ENCODE results near the gene C12orf42. TPM values are rescaled to one million over a fixed set of nuclear protein-coding genes. Genes with fewer than 3 reads are reported as not detected.

Gene C12orf42
- total RNA-seq, 1 donor: not detected

- Histone ChIP-seq H3K27ac (ENCODE audit: low read depth, low read length) (no peak overlapping the region), H3K4me2 (ENCODE audit: insufficient read depth, low read length) (no peak overlapping the region), H3K27me3 (ENCODE audit: insufficient read depth, low read length) (no peaks in the 10 kb centered on the region), H3K79me2 (ENCODE audit: insufficient read depth, low read length) (no peaks in the 10 kb centered on the region), H3K4me3 (ENCODE audit: insufficient read depth, low read length) (no peak overlapping the region), H4K20me1 (ENCODE audit: insufficient read depth, low read length) (no peaks in the 10 kb centered on the region), H3K9me3 (ENCODE audit: low read depth, low read length) (no peaks in the 10 kb centered on the region), H3K36me3 (ENCODE audit: insufficient read depth, low read length) (no peaks in the 10 kb centered on the region), H3K4me1 (ENCODE audit: insufficient read depth, low read length) (no peaks in the 10 kb centered on the region), H2AFZ (ENCODE audit: low read length) (no peak overlapping the region)
- no peak for DNase-seq (ENCODE audit: insufficient read length, low spot score, missing footprints)
- TF ChIP-seq CTCF (IDR thresholded peaks at IDR 0.05; ENCODE audit: extremely low read depth, low read depth, low read length): no peak
These were observed 193.9 kb downstream of the C12orf42 start for GRCh38 chr12:103301642-103302591.

DNA sequence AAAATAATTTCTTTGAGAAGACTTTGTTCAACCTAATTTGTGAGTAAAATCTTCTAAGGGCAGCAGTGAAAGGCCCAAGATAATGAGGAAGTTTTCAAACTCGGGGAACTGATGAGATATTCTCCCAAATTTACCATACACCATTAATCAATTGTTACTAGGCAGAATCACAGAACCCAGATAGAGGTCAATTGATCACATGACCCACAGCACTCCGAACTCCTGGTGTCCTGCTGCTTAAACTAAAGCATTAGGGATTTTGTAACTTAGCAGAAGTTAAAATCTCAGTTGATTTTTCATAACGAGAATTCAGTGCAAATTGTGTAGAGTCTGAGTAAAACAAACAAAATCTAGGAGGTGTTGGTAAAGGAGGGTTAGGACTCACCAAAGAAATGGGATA, 207.8 kb downstream of the C12orf42 start:
- H4K20me1 ChIP-seq (ENCODE audit: insufficient read depth, low read length): no peaks in the 10 kb centered on the region
- TF ChIP-seq CTCF (IDR thresholded peaks at IDR 0.05; ENCODE audit: extremely low read depth, low read depth, low read length): no peak
- H3K4me1 ChIP-seq (ENCODE audit: insufficient read depth, low read length): no peaks in the 10 kb centered on the region

DNA sequence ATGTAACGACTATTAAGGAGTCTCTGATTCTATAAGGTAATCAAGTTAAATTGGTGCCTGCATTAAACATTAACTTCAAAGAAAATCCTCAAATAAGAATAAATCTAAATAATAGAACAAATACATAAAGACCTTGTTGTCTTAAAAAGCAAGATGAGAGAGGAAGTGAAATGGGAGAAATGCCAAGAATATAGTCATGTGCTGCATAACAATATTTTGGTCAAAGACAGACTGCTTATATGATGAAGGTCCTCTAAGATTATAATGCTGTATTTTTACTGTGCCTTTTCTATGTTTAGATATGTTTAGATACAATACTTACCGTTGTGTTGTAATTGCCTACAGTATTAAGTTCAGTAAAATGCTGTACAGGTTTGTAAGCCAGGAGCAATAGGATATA, 213.6 kb downstream of the C12orf42 start:
- Histone ChIP-seq H3K36me3 (ENCODE audit: insufficient read depth, low read length) (no peaks in the 10 kb centered on the region), H3K4me1 (ENCODE audit: insufficient read depth, low read length) (no peaks in the 10 kb centered on the region), H3K4me3 (ENCODE audit: insufficient read depth, low read length) (no peak overlapping the region), H4K20me1 (ENCODE audit: insufficient read depth, low read length) (no peaks in the 10 kb centered on the region), H2AFZ (ENCODE audit: low read length) (no peak overlapping the region), H3K27ac (ENCODE audit: low read depth, low read length) (no peak overlapping the region), H3K4me2 (ENCODE audit: insufficient read depth, low read length) (no peak overlapping the region), H3K27me3 (ENCODE audit: insufficient read depth, low read length) (no peaks in the 10 kb centered on the region), H3K9me3 (ENCODE audit: low read depth, low read length) (peaks cover 2% of the 10 kb centered on the region), H3K79me2 (ENCODE audit: insufficient read depth, low read length) (no peaks in the 10 kb centered on the region)
- no peak for DNase-seq (ENCODE audit: insufficient read length, low spot score, missing footprints)
- no peak for TF ChIP-seq CTCF (IDR thresholded peaks at IDR 0.05; ENCODE audit: extremely low read depth, low read depth, low read length)

More for the DNA sequence above, 207.8 kb downstream of the C12orf42 start:
- Histone ChIP-seq H3K4me2 (ENCODE audit: insufficient read depth, low read length) (no peak overlapping the region), H3K79me2 (ENCODE audit: insufficient read depth, low read length) (no peaks in the 10 kb centered on the region), H3K27ac (ENCODE audit: low read depth, low read length) (no peak overlapping the region), H2AFZ (ENCODE audit: low read length) (no peak overlapping the region), H3K27me3 (ENCODE audit: insufficient read depth, low read length) (no peaks in the 10 kb centered on the region), H3K36me3 (ENCODE audit: insufficient read depth, low read length) (no peaks in the 10 kb centered on the region), H3K9me3 (ENCODE audit: low read depth, low read length) (peaks cover 2% of the 10 kb centered on the region), H3K4me3 (ENCODE audit: insufficient read depth, low read length) (no peak overlapping the region)
- DNase-seq (ENCODE audit: insufficient read length, low spot score, missing footprints): no peak

DNA sequence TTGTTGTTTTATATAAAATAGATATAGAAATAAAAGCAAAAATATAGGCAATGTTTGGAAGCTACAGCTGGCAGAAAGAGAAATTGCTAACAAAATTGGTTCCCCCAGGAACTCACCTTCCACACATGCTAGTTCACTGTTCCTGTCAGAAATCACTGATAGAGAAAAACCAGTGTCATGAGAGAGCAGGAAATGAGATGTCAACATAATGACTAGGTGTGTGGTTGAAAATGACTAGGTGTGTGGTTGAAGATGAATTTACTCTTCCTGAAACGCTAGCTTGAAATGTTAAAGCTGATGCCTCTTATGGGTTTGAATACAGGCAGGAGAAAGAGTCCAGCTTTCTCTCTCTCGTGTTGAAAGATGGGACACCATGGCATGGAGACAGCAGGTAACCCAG, 216.3 kb downstream of the C12orf42 start:
- no peaks in the 10 kb centered on the region for H3K4me1 ChIP-seq (ENCODE audit: insufficient read depth, low read length)
- no peak overlapping the region for H2AFZ ChIP-seq (ENCODE audit: low read length)
- H3K36me3 ChIP-seq (ENCODE audit: insufficient read depth, low read length): no peaks in the 10 kb centered on the region
- H3K4me3 ChIP-seq (ENCODE audit: insufficient read depth, low read length): no peak overlapping the region
- DNase-seq (ENCODE audit: insufficient read length, low spot score, missing footprints): no peak
- no peaks in the 10 kb centered on the region for H3K79me2 ChIP-seq (ENCODE audit: insufficient read depth, low read length)
- no peak overlapping the region for H3K4me2 ChIP-seq (ENCODE audit: insufficient read depth, low read length)
- no peak overlapping the region for H3K27ac ChIP-seq (ENCODE audit: low read depth, low read length)
- peaks cover 2% of the 10 kb centered on the region for H3K9me3 ChIP-seq (ENCODE audit: low read depth, low read length)
- TF ChIP-seq CTCF (IDR thresholded peaks at IDR 0.05; ENCODE audit: extremely low read depth, low read depth, low read length): no peak
- H3K27me3 ChIP-seq (ENCODE audit: insufficient read depth, low read length): no peaks in the 10 kb centered on the region
- H4K20me1 ChIP-seq (ENCODE audit: insufficient read depth, low read length): no peaks in the 10 kb centered on the region
